NCI-H2029 treated with DMSO at 0.1 percent for 48 hours (cell line): ENCODE results near the gene WBP11.

ENCODE experiments used
- DNase-seq: peaks from one replicate; lab custom pipeline; 2025; lab: John Stamatoyannopoulos, UW

WBP11 gene

GRCh38 chr12:14824012-14824634 is 20.8 kb upstream of the WBP11 start:
- no peak for DNase-seq

- no peak for DNase-seq
Observed at GRCh38 chr12:14814014-14814413, 10.7 kb upstream of the WBP11 start, which contains the start of gene SMCO3. TSS of gene SMCO3 (minus strand) at chr12:14814182. CDS start at chr12:14806680, 7,502 bp downstream.

- no peak for DNase-seq
Observed at GRCh38 chr12:14811486-14811885, 8.2 kb upstream of the WBP11 start.

- no peak for DNase-seq
Observed at GRCh38 chr12:14810953-14811483, 7.7 kb upstream of the WBP11 start.

- DNase-seq = no peak
Observed at GRCh38 chr12:14810167-14810952, 7.1 kb upstream of the WBP11 start.

GRCh38 chr12:14803830-14804160 is 517 bp upstream of the WBP11 start:
- no peak for DNase-seq

GRCh38 chr12:14802721-14803010 is 612 bp downstream of the WBP11 start:
- DNase-seq = no peak

- no peak for DNase-seq
Observed at GRCh38 chr12:14802247-14802646, 1.0 kb downstream of the WBP11 start.

GRCh38 chr12:14795028-14795448 is 8.2 kb downstream of the WBP11 start:
- DNase-seq = no peak

GRCh38 chr12:14785568-14785967 is 17.7 kb downstream of the WBP11 start:
- no peak for DNase-seq

- DNase-seq = no peak
Observed at GRCh38 chr12:14784471-14784870, 18.8 kb downstream of the WBP11 start.

GRCh38 chr12:14782756-14783155 is 20.5 kb downstream of the WBP11 start:
- DNase-seq = no peak

GRCh38 chr12:14781563-14781962 is 21.7 kb downstream of the WBP11 start:
- no peak for DNase-seq

GRCh38 chr12:14780859-14781258 is 22.4 kb downstream of the WBP11 start:
- no peak for DNase-seq

GRCh38 chr12:14779834-14780233 is 23.4 kb downstream of the WBP11 start:
- no peak for DNase-seq

GRCh38 chr12:14777271-14777670 is 26.0 kb downstream of the WBP11 start:
- DNase-seq = no peak

- DNase-seq = no peak
Observed at GRCh38 chr12:14776236-14776961, 26.9 kb downstream of the WBP11 start.

- DNase-seq = no peak
Observed at GRCh38 chr12:14775636-14775980, 27.7 kb downstream of the WBP11 start.

- no peak for DNase-seq
Observed at GRCh38 chr12:14774906-14775635, 28.2 kb downstream of the WBP11 start.

- peak; percentile 21 for DNase-seq
Observed at GRCh38 chr12:14774074-14774905, 29.0 kb downstream of the WBP11 start.

GRCh38 chr12:14773685-14774073 is 29.6 kb downstream of the WBP11 start:
- DNase-seq = no peak

- no peak for DNase-seq
Observed at GRCh38 chr12:14772946-14773345, 30.3 kb downstream of the WBP11 start.
